Measurements from ENCODE around the gene TRIM49C.
"Not testable (repeated sequence)": the region's sequence is repeated elsewhere in the genome, so short reads cannot be mapped to it uniquely, and the experiment has no call there.

- TF ChIP-seq CTCF, POLR2A (IDR thresholded peaks at IDR 0.05): not testable (repeated sequence)
Observed at GRCh38 chr11:90052311-90052710, 21.4 kb downstream of the TRIM49C start.
